HG03045 (cell line): Measurements from ENCODE around the gene IFNAR2.
"Not testable (repeated sequence)": the region's sequence is repeated elsewhere in the genome, so short reads cannot be mapped to it uniquely, and the experiment has no call there.

Experiments
- ATAC-seq: cut with Tn5 transposase; IDR thresholded peaks from one replicate; pipeline ENCODE4 v1.9.1; 2021; ENCODE audit warnings: mild to moderate bottlenecking, moderate library complexity; ENCODE audit not compliant: unreplicated experiment

Gene IFNAR2

DNA sequence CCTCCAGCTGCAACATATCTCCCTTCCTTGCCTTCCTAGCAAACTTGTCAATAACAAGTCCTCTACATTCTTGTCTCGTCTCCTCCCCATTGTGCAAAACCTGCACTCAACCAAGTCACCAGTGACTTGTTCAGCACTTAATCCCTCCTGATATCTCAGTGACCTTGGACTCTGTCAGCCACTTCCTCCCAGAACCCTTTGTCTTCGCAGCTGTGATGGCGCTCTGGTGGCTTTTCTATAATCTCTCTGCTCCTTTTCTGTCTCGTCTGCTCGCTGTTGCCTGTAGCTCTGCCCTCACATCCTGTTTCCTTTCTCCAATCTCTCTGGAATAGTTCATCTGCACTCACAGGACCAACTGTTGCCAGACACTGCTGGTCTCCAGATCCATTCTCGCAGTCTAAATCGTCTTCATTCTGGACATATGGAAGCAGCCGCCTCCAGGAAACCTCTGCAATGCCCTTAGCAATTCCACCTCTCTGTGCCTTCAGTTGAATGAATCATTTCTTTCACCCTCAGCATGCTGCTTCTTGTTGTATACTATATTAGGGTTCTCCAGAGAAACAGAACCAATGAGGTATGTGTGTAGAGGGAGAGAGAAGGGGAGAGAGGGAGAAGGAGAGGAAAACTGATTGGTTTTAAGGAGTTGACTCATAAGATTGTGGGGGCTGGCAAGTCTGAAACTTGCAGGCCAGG is 17.4 kb upstream of the IFNAR2 start:
- no peak for ATAC-seq

DNA sequence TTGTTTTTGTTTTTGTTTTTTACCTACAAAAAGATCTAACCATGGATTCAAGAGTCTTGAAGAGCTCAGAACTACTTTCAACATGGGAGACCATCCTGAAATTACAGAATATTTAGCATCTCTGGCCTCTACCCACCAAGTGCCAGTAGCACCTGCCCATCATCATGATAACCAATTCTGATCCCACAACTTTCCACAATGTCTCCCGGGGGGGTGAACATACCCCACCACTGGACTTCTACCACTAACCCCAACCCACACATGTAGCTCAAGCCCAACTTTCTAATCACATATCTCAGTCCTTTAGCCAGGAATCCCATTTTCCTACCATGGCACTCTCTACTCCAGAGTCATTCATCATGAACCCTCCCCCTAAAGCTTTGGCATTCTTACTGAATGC is 15.7 kb upstream of the IFNAR2 start:
- no peak for ATAC-seq

DNA sequence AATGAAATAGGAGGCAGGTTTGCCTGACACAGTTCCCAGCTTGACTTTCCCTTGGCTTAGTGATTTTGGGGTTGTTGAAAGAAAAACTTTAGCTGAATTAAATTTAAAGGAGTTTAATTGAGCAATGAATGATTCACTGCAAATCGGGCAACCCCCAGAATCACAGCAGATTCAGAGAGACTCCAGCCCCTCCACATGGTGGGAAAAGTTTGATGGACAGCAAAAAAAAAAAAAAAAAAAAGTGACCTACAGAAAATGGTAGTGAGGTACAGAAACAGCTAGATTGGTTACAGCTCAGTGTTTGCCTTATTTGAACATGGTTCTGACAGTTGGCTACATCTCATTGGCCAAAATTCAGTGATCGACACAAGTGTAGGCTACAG is 12.6 kb upstream of the IFNAR2 start:
- no peak for ATAC-seq

DNA sequence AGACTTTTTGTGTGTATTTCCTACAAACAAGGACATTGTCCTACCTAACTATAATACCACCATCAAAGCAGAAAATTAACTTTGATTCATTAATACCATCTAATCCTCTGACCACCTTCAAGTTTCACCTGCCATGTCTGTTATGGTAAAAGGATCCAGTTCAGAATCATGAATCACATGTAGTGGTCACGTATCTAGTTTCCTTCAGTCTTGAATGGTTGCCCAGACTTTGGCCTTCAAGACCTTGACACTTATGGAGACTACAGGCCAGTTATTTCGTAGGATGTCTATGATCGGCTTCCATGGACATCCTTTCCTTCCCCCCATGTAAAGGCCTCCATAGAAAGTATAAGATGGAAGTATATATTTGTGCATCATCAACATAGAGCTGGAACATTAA is 10.4 kb upstream of the IFNAR2 start:
- ATAC-seq: no peak

DNA sequence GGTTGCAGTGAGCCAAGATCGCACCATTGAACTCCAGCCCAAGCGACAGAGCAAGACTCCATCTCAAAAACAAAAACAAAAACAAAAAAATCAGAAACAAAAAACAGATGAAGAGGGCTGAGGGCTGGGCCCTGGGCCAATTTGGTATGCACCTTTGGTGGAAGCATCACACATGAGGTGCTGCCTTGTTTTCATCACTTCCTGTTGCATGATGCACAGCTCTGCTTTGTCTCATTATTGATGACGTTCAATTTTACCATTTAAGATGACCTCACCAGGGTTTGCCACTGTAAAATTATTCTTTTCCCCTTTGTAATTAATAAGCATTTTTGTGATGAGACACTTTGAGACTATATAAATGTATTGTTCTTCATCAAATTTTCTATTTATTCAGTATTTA is 9.8 kb upstream of the IFNAR2 start:
- ATAC-seq: no peak

DNA sequence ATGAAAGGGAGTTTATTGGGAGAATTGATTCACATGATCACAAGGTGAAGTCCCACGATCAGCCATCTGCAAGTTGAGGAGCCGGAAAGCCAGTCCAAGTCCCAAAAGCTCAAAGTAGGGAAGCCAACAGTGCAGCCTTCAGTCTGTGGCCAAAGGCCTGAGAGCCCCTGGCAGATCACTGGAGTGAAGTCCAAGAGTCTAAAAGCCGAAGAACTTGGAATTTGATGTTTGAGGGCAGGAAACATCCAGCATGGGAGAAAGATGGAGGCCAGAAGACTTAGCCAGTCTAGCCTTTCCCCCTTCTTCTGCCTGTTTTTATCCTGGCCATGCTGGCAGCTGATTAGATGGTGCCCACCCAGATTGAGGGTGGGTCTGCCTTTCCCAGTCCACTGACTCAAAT is 4.4 kb upstream of the IFNAR2 start:
- not testable (repeated sequence) for ATAC-seq

DNA sequence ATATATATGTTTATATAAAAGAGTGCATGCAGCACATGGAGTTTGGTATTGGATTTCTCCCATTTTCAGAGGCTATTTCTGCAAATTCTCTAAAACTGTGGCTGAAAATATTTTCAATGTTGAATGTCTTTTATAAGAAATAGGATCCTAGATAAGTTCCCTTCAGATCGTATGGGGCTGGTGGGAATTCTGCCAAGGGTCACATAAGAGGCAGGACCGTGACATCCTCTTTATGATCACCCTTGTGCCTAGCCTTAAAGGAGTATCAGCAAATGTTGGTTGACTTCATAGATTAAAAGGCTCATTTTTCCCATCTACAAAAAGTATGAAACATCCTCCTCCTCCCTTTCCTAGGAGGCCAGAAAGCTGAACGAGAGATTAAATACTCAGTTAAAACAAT is 1.3 kb upstream of the IFNAR2 start:
- no peak for ATAC-seq

DNA sequence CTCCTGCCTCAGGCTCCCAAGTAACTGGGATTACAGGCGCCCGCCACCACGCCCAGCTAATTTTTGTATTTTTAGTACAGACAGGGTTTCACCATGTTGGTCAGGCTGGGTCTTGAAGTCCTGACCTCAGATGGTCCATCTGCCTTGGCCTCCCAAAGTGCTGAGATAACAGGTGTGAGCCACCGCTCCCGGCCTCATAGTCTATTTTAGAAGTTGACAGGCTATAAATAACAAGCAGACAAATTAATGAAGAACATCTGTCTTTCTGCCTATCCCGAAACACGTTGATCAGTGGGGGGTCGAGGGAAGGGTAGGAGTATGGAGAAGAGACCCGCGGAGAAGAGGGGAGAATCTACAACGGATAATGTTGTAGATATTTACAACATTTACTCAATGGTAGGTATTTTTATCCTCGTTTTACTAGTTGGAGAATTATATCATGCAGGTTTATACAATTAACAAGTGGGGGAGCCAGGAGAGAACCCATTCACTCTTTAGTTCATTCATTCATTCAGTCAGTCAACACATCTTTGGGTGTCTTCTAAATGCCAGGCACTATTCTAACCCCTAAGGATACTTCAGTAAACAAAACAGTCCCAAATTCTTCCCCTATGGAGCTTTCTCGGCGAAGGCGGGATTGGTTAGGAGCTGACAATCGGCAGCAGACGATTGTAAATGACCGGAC is 497 bp upstream of the IFNAR2 start:
- ATAC-seq: no peak

DNA sequence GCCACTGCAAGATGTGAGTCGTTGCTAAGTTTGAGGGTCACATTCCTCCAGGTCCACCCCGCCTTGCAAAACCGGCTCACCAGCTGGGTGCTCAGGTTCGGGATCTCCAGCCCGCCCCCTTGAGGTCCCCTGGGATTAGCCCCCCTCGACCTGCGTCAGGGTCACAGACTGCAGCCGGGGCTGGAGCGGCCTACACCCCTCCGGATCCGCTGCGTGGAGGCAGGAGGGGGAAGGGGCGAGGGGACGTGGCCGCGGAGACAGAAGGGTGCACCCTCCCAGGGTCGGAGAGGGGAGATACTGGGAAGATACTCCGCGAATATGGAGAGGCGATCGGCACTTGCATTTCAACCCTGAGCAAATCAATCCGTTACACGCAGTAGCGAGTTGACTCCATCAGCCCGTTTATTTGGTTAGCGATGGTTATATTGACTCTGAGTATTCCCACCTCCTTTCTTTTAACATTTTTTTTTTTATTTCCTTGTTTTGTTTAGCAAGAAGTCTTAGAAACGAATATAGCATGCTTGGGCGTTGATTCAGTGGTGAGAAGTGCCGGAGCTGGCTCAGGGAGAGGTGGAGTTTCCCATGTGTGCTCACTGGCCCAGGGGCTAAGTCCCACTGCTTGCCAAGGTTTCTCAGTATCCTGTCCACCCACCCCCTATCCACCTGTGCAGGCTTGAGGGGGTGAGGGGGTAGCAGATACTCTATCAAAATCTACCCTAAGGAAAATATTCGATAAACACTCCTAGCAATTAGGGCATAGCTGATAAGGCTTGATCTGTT is 997 bp downstream of the IFNAR2 start:
- peak; percentile 33 for ATAC-seq

DNA sequence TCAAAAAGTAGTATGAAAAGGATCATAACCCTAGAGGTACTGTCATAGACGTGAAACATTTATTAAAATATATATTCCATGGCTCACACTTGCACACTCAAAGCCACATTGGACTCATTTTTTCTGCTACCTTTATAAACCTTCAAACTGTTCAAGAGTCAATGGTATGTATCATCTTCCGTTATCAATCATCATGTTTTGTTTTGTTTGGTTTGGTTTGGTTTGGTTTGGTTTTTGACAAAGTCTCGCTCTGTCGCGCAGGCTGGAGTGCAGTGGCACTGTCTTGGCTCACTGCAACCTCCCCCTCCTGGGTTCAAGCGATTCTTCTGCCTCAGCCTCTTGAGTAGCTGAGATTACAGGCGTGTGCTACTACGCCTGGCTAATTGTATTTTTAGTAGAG is 1.8 kb downstream of the IFNAR2 start:
- ATAC-seq: no peak

DNA sequence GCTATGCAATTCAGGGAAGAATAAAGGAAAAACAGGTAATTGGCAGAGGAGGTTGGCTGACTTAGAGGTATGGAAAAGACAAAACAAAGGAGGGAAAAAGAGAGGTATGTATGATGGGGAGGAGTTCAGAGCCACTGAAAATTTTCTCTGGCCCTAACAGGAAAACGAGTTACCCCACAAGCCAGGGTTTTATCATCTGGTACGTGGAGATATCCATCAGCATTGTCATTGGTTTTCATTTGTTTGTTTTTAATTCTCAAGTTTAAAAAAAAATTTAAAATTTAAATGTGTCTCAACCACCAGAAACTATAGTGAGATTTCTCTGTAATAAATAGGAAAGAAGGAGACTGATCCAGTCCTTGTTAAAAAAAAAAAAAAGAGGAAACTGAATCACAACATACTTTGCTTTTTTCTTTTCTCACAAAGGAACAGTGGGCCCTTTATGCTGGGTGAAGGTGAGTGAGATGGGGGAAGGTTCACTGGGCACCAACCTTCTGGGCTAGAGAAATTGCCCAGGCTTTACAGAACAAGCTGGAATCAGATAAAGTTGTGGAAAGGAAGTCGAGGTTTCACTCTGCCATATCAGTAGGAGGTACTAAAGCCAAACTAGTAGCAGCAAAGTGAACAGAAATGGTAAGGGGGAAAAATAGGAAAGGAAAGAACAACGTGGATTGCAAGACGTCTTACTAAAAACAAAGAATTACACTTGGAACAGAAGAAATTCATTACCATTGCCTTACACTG is 2.7 kb downstream of the IFNAR2 start:
- no peak for ATAC-seq

DNA sequence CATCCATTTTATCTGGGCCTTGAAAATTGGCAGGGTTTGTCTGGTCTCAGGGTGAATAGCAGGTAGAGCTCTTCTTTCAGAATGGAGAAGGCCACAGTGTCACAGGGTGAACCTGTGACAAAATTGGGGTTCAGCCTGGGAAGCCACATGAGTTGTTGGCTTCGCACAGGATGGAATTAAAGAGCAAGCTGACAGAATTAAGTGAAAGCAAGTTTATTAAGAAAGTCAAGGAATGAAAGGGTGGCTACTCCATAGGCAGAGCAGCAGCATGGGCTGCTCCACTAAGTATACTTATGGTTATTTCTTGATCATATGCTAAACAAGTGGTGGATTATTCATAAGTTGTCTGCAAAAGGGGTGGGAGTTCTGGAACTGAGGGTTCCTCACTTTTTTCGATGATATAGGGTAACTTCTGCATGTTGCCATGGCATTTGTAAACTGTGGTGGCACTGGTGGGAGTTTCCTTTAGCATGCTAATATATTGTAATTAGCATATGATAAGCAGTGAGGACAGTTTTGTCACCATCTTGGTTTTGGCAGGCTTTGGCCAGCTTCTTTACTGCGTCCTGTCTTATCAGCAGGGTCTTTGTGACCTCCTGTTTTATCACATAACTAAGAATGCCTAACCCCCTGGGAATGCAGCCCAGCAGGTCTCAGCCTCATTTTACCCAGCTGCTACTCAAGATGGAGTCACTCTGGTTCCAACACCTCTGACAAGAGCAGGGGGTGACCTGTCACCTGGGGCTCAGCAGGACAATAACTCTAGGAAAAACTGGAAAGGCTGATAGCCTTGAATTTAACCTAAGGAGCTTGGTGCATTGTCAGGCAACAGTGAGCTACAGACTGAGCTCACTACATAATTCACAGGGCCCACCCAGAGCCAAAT is 5.1 kb downstream of the IFNAR2 start:
- ATAC-seq: no peak

DNA sequence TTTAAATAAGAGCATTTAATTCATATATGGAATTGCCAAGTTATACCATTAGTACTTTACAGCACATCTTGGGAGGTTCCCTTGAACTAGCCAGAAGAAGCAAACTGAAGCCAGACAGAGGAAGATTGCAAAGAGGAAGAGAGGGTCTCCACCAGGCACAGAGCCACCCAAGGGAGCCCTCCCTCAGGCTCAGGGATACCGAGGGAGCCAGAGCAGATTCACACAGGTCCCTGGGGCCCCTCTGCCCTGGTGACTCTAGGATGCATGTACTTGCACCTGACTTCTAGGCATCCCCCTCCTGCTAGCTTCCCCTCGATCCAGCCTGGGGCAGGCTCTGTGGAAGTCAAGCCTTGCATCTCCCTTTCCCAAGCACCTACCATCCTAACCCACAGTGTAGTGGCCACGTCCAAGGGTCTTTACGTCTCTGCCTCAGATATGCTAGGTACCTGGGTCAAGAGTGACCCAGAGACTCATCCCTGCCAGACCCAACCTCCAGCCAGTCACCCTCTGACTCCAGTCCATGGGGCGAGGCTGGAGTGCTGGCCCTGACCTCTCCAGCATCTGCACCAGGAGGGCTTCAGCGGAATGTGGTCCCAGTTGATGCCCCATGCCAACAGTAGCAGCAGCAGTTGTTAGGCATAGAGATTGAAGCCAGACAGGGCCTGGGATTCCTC is 6.4 kb downstream of the IFNAR2 start:
- no peak for ATAC-seq

DNA sequence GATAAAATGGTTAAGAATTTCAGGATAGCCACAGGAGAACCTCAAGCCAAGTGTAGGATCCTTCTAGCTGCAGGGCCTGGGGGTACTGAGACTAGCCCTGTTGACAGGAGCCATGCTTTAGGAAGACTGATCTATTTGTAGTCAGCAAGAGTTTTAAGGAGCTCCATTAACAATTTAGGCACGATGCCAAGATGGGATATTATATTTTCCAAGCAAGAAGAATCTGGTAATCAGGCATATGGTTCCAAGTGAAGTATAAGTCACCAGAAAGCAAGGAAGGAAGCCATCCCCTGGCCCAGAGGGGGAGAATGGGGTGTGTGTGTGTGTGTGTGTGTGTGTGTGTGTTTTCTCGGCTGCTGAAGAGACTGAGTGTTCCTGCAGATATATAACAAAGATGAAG is 7.0 kb downstream of the IFNAR2 start:
- ATAC-seq: no peak

DNA sequence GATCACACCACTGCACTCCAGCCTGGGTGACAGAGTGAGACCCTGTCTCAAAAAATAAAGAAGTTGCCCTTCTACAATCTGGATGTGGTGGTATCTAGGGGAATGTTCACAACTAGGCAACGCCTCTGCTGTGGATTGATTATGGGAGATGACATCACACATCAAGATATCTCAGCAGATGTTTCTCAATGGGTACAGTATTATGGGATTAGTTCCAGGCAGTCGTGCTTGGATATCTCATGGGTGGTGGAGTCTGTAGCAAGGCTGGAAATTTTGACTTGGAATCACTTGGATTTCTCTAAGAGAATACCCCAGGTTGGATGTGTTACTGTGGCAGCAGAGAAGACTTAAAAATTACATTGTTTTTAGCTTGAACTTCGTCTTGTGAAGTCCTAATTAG is 7.7 kb downstream of the IFNAR2 start:
- no peak for ATAC-seq

DNA sequence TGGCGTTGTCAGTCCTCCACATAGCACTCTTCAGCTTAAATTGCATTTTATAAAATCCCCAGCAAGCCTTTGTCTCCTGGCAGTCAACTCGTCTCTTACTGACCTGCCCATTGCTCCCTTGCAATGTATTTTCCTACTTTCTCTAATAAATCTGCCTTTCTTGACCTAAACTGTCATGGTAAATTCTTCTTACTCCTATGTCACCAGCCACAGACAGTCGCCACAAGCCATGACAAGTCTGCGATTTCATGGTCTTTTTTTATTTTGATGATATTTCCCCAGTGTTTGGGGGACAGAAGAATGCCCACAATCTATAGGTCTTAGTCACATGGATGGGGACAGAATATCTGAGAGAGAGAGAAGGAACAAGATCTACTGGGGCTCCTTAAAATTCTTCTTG is 8.4 kb downstream of the IFNAR2 start:
- ATAC-seq: peak; percentile 15

DNA sequence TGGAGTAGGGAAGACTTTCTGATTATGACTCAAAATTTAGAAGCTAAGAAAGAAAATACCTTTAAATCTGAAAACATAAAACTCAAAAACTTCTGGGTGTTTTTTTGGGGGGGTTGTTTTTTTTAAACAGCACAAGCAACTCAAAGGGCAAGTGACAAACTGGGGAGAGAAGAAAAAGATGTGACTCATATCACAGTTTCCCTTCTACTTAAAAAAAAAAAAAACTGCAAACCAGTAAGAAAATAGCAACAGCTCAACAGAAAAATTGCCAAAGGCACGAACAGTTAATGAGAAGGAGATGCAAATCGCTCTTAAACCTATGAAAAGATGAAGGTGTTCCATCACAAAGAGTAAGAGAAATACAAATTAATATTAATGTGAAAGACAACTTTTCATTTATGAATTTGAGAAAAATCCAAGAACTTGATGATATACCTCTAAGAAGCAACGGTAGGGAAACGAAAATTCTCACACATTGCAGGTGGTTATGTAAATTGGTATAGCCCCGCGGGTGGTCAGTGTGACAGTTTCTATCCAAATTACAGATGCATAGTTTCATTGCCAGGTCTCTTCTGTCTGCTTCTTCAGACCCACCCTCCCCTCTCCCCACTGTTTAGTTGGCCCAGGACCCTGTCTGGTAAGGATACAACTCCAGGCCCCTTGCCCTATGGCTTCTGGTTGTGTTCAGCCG is 9.0 kb downstream of the IFNAR2 start:
- ATAC-seq: peak; percentile 68

DNA sequence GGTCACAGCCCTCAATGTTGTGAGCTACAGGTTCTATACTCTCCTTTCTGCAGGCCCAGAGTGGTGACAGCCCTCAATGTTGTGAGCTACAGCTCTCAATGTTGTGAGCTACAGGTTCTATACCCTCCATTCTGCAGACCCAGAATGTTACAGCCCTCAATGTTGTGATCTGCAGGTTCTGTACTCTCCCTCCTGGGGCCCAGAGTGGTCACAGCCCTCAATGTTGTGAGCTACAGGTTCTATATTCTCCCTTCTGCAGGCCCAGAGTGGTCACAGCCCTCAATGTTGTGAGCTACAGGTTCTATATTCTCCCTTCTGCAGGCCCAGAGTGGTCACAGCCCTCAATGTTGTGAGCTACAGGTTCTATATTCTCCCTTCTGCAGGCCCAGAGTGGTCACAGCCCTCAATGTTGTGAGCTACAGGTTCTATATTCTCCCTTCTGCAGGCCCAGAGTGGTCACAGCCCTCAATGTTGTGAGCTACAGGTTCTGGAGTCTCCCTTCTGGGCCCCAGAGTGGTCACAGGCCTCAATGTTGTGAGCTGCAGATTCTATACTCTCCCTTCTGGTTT is 9.9 kb downstream of the IFNAR2 start:
- ATAC-seq: not testable (repeated sequence)

DNA sequence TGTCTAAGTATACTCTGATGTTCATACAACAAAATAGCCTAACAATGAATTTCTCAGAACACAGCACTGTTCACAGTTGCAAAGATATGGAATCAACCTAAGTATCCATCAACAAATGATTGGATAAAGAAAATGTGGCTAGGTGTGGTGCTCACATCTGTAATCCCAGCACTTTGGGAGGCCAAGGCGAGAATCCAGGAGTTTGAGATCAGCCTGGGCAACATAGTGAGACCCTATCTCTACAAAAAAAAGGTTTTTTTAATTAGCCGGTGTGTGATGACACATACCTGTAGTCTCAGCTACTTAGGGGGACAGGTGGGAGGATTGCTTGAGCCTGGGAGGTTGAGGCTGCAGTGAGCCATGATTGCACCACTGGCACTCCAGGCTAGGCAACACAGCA is 10.7 kb downstream of the IFNAR2 start:
- no peak for ATAC-seq
